HL-60 (cell line): Measurements from ENCODE around the gene SLC66A3.

Experiments
- CTCF ChIP-seq: IDR thresholded peaks from one replicate; pipeline ENCODE4 v1.5.1; 2011; ENCODE audit warnings: low read length, control low read depth, inconsistent platforms; ENCODE audit not compliant: insufficient read depth
- POLR2AphosphoS5 ChIP-seq: IDR thresholded peaks from 2 replicates; pipeline ENCODE4 v1.6.1; 2012; ENCODE audit warnings: low read depth

GRCh38 chr2:11144738-11145079 lies 10.6 kb upstream of the SLC66A3 start:
- TF ChIP-seq CTCF: no peak
- TF ChIP-seq POLR2AphosphoS5: no peak
